OCI-LY3 (cell line): ENCODE measurements around the gene IL22.

Experiments used
- EZH2phosphoT487 ChIP-seq: fragments of 200-600 bp; shearing (Covaris generic); IDR thresholded peaks from 2 replicates; pipeline ENCODE4 v1.6.1; 2018; ENCODE audit warnings: antibody characterized with exemption, mixed run types, low read depth
- TF ChIP-seq, protein P1 (sequence below): fragments of 200-600, 300-600 bp; sonication (generic); IDR thresholded peaks from 2 replicates; pipeline ENCODE4 v1.5.1; 2014; ENCODE audit warnings: antibody characterized with exemption, low read length, low read depth

DNA sequence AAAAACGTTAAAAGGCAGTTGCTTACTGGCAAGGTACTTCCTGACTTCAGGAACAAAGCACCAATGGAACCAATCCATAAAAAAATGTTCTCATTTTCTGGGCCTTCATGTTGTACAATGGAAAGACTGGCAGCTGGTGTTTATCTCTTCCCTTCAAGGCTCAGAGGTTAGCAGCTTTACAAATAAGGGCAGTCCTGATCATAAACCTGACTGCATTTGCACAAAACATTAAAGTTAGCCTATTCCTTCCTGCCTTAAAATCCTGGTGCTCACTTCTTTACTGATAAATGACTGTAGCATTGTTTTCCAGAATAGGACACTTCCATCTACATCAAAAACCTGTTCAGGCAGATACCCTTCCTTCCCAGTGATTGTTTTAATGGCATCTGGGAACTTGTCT, 47.0 kb downstream of the IL22 start:
- TF ChIP-seq, protein P1, sequence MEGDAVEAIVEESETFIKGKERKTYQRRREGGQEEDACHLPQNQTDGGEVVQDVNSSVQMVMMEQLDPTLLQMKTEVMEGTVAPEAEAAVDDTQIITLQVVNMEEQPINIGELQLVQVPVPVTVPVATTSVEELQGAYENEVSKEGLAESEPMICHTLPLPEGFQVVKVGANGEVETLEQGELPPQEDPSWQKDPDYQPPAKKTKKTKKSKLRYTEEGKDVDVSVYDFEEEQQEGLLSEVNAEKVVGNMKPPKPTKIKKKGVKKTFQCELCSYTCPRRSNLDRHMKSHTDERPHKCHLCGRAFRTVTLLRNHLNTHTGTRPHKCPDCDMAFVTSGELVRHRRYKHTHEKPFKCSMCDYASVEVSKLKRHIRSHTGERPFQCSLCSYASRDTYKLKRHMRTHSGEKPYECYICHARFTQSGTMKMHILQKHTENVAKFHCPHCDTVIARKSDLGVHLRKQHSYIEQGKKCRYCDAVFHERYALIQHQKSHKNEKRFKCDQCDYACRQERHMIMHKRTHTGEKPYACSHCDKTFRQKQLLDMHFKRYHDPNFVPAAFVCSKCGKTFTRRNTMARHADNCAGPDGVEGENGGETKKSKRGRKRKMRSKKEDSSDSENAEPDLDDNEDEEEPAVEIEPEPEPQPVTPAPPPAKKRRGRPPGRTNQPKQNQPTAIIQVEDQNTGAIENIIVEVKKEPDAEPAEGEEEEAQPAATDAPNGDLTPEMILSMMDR: no peak
- TF ChIP-seq EZH2phosphoT487: no peak
